ENCODE measurements around the gene NUP88. TPM values are rescaled to one million over a fixed set of nuclear protein-coding genes. Genes with fewer than 3 reads are reported as not detected.

Gene NUP88
- total and polyA plus RNA-seq, 8 donors = 29.8 to 185 (median 80.3) TPM

DNA sequence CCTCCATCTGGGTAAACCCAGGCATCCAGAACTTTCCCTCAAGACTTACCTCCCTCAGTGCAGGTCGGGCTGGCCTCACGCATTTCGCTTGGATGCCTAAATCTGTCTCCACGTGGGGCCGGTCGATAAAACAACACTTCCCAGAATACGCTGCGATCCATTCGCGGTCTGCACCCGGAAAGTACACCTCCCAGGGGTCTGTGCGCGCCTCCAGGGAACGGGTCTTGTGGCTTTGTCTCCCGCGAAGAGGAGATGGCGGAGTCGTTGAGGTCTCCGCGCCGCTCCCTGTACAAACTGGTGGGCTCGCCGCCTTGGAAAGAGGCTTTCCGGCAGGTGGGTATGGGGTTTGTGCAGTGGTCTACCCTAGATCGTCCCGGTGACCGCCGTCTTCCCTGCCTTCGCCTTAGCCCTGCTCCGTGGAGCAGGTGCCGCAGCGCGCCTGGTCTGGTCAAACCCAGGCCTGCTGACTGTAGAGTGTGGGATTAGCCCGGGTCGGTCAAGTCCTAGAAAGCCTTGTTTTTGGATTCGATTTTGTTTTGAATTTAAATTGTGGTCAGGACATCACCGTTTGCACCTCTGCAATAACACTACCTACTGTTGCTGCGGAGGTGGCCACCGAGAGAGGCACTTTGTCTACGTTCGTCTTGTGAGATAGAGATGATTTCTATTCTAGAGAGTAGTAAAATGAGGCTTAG lies 644 bp upstream of the NUP88 start, which contains the start of gene RPAIN:
RPAIN (plus strand) TSS at position 224 of the 695 bp plus-strand sequence; CDS start at position 253, 29 bp downstream.
- no peaks in the 10 kb centered on the region for H3K27me3 ChIP-seq
- DNase-seq = peak; percentile 88 to 96
- H3K36me3 ChIP-seq = peaks cover 30 to 58% (median 51%) of the 10 kb centered on the region in 4 donors
- whole genome bisulfite sequencing, 5 donors = 0 to 1% (median 0%) methylated on average over 35 to 41 of the region's 41 CpGs
- peak within 1 kb of the TSS; percentile 87 to 88 (median 88) for H3K4me3 ChIP-seq
- H3K27ac ChIP-seq = peak within 1 kb of the TSS; percentile 80 to 96 (median 95)
- intact Hi-C loops (cut with DNase I; ENCODE audit: low total_unique reads) = no loop called here
- TF ChIP-seq POLR2AphosphoS5 (IDR thresholded peaks at IDR 0.05) = peak; percentile 69 to 83 (median 78)
- TF ChIP-seq, protein P1, sequence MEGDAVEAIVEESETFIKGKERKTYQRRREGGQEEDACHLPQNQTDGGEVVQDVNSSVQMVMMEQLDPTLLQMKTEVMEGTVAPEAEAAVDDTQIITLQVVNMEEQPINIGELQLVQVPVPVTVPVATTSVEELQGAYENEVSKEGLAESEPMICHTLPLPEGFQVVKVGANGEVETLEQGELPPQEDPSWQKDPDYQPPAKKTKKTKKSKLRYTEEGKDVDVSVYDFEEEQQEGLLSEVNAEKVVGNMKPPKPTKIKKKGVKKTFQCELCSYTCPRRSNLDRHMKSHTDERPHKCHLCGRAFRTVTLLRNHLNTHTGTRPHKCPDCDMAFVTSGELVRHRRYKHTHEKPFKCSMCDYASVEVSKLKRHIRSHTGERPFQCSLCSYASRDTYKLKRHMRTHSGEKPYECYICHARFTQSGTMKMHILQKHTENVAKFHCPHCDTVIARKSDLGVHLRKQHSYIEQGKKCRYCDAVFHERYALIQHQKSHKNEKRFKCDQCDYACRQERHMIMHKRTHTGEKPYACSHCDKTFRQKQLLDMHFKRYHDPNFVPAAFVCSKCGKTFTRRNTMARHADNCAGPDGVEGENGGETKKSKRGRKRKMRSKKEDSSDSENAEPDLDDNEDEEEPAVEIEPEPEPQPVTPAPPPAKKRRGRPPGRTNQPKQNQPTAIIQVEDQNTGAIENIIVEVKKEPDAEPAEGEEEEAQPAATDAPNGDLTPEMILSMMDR (IDR thresholded peaks at IDR 0.05) = no peak
- TF ChIP-seq EP300 (IDR thresholded peaks at IDR 0.05) = no peak
- peak in 2 of 4 donors; percentile 21 to 52 for TF ChIP-seq POLR2A (IDR thresholded peaks at IDR 0.05)
- H3K9me3 ChIP-seq = no peaks in the 10 kb centered on the region
- peaks cover 33 to 65% (median 47%) of the 10 kb centered on the region in 4 donors for H3K4me1 ChIP-seq

DNA sequence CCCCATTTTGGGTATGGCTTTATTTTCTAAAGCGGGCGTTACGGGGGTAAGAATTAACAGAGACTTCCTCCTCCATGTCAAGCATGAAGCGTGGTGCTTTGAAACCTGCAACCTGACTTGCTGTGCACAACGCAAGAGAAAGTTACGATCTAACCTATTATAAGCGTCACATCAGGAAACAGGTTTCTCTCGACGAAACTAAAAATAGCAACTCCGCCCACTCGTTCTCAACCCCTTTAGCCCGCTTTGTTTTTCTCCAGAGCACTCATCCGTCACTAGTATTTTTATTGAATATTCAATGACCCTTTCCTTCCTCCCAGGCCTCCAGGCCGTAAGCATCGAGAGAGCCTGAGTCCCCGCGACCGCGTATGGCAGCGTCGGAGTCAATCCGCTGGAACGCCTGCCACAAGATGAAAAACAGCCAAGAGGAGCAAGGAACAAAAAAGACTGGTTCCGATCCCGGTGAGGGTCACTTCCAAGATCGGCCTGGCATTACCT lies 555 bp downstream of the NUP88 start:
- peak overlapping the region; percentile 80 to 96 (median 95) for H3K27ac ChIP-seq
- DNase-seq = peak; percentile 52 to 91
- H3K27me3 ChIP-seq = no peaks in the 10 kb centered on the region
- H3K9me3 ChIP-seq = no peaks in the 10 kb centered on the region
- WGBS, 5 donors = 0% methylated on average over 26 of the region's 26 CpGs
- peaks cover 22 to 58% (median 51%) of the 10 kb centered on the region in 4 donors for H3K36me3 ChIP-seq
- intact Hi-C loops (cut with DNase I; ENCODE audit: low total_unique reads) = no loop called here
- H3K4me3 ChIP-seq = peak overlapping the region; percentile 87 to 88 (median 88)
- peaks cover 33 to 70% (median 50%) of the 10 kb centered on the region in 4 donors for H3K4me1 ChIP-seq
- peak in 1 of 3 donors; percentile 60 for TF ChIP-seq POLR2AphosphoS5 (IDR thresholded peaks at IDR 0.05)
- TF ChIP-seq EP300 (IDR thresholded peaks at IDR 0.05) = no peak
- TF ChIP-seq, protein P1 (IDR thresholded peaks at IDR 0.05) = no peak
- TF ChIP-seq POLR2A (IDR thresholded peaks at IDR 0.05) = no peak

DNA sequence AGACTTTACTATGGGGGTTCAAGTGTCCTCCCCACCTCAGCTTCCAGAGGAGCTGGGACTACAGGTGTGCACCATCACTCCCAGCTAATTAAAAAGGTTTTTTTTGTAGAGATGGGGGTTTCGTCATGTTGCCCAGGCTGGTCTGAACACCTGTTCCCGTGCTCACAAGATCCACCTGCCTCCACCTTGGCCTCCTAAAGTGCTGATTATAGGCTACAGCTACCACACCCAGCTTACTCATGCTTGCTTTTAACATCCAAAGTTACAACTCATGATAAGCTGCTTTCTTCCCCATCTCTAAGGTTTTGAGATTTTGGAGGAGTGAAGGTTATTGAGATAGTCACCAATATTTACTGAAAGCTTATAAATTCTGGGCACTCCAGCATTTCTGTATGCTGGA lies 2.6 kb downstream of the NUP88 start:
- 43 to 83% (median 62%) methylated on average over 2 of the region's 2 CpGs for WGBS, 5 donors
- intact Hi-C loops (cut with DNase I; ENCODE audit: low total_unique reads) = no loop called here
- Histone ChIP-seq H3K27me3 (no peaks in the 10 kb centered on the region), H3K4me3 (peak overlapping the region in 2 of 4 donors; percentile 87 to 88), H3K27ac (peak overlapping the region in 4 of 5 donors; percentile 7 to 96 (median 30)), H3K9me3 (no peaks in the 10 kb centered on the region), H3K36me3 (peaks cover 36 to 58% (median 52%) of the 10 kb centered on the region in 4 donors), H3K4me1 (peaks cover 33 to 63% (median 45%) of the 10 kb centered on the region in 4 donors)
- TF ChIP-seq POLR2A (IDR thresholded peaks at IDR 0.05) (no peak), EP300 (IDR thresholded peaks at IDR 0.05) (no peak)
- peak in 1 of 2 donors; percentile 73 for DNase-seq

DNA sequence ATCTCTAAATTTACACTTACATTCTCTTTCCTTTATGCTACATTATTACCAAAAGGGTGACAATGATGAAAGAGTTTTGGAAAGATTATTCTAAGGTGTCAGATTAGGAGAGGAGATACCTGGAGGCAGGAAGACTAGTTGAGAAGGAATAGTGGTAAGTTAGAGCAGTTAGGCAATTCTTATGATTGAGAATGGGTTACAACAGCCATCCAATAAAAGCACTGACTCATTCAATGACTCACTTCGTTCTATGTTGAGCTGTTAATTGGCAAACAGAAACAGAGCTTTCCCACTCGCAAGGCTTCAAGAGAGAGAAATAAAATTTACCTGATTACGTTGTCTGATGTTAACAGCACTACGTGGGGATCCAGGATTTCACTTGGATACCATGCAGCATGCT lies 5.8 kb downstream of the NUP88 start:
- H3K27ac ChIP-seq = peak overlapping the region in 3 of 5 donors; percentile 9 to 43 (median 17)
- DNase-seq = peak in 1 of 2 donors; percentile 12
- intact Hi-C loops (cut with DNase I; ENCODE audit: low total_unique reads) = no loop called here
- no peaks in the 10 kb centered on the region for H3K27me3 ChIP-seq
- WGBS, 5 donors = 46 to 63% (median 56%) methylated on average over 4 of the region's 4 CpGs
- TF ChIP-seq EP300 (IDR thresholded peaks at IDR 0.05) (no peak), POLR2A (IDR thresholded peaks at IDR 0.05) (no peak), POLR2AphosphoS5 (IDR thresholded peaks at IDR 0.05) (no peak)
- TF ChIP-seq, protein P1 (IDR thresholded peaks at IDR 0.05) = no peak
- H3K4me3 ChIP-seq = no peak overlapping the region
- peaks cover 22 to 46% (median 31%) of the 10 kb centered on the region in 4 donors for H3K4me1 ChIP-seq
- H3K9me3 ChIP-seq = no peaks in the 10 kb centered on the region
- peaks cover 50 to 87% (median 79%) of the 10 kb centered on the region in 4 donors for H3K36me3 ChIP-seq
